Muscle of arm (tissue), 12 donors: ENCODE results near the gene CFAP221. TPM values are rescaled to one million over a fixed set of nuclear protein-coding genes. Genes with fewer than 3 reads are reported as not detected.

Experiments used
- DNase-seq: peaks from one replicate; pipeline ENCODE4 v3.0.0-alpha.2; 2013
- polyA plus RNA-seq, 12 donors: library from polyadenylated mRNA; unstranded; fragments of 120-200 nt; gene quantifications; one replicate each; pipeline ENCODE4 v1.2.1, GENCODE V29; 2013; ENCODE audit not compliant: insufficient read length in 12 of 12

The CFAP221 gene
- polyA plus RNA-seq, 12 donors = 0.32 to 1.2 (median 0.58) TPM; not detected in 2

DNA sequence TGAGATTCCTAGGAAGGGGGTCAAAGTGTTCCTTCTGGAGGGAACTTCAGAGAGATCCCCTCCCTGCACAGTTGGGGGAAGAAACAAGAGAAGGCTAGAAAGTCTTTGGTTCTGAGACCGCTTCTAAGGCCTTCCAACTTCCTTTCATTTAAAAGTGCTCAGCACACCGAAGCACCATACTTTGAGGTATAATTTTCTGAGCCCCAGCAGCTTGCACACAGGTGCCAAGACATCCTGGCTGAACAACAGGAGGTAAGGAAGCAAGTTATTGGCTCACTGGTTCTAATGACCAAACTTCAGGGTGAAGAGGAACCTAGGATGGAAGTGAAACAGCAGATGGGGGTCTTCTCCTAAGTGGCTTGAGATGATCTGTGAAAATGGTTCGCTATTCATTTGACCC is 154.0 kb downstream of the CFAP221 start:
- no peak for DNase-seq

DNA sequence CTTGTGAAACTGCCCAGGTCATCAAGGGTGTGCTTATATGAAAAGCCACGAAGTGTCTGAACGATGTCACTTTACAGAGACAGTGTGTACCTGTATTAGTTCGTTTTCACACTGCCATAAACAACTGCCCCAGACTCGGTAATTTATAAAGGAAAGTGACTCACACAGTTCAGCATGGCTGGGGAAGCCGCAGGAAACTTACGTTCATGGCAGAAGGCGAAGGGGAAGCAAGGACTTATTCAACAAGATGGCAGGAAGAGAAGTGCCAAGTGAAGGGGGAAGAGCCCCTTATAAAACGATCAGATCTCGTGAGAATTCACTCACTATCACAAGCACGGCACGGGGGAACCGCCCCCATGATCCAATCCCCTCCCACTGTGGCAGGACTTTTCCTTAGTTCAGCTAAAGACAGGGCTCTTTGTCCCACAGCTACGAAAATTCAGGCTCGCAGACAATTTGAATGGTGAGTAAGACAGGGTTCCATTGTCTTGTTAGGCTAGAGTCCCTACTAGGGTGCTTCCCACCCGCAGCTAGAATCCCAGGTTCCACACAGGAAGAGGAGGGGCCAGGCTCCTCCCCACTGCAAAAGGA is 154.9 kb downstream of the CFAP221 start:
- no peak for DNase-seq

GRCh38 chr2:119700866-119701265 is 156.6 kb downstream of the CFAP221 start:
- DNase-seq = no peak

GRCh38 chr2:119701352-119701751 is 157.1 kb downstream of the CFAP221 start:
- no peak for DNase-seq

DNA sequence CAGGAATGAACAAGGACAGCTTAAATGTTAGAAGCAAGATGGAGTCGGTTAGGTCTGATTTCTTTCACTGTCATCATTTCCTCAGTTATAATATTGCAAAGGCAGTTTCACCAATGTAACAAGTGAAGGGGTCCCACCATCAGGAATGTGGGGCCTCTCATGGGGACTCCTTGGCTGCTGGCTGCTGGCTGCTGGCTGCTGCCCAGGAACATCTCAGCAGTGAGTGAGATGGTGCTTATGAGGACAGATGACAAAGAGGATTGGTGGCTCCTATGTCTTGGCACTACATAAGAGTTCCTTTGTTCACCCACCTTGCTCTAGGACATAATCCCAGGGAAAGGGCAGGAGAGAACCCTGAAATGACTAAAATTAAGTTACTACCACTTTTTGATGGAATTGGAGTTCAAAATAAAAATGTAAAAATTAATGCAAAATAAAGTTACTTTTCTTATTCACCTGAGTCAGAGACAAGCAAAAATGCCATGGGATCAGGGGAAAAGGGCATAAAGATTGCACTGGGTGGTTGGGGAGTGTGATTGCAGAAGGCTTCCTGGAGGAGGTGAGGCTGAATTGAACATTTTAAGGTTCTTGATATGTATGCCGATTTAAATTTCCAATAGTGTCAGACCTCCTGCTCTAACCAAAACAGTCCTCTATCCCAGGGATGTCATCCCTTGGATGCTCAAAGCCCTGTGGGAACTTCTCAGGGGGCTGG is 158.1 kb downstream of the CFAP221 start:
- DNase-seq = no peak

GRCh38 chr2:119702918-119703401 is 158.7 kb downstream of the CFAP221 start:
- peak; percentile 55 for DNase-seq

GRCh38 chr2:119703526-119703925 is 159.3 kb downstream of the CFAP221 start:
- no peak for DNase-seq

DNA sequence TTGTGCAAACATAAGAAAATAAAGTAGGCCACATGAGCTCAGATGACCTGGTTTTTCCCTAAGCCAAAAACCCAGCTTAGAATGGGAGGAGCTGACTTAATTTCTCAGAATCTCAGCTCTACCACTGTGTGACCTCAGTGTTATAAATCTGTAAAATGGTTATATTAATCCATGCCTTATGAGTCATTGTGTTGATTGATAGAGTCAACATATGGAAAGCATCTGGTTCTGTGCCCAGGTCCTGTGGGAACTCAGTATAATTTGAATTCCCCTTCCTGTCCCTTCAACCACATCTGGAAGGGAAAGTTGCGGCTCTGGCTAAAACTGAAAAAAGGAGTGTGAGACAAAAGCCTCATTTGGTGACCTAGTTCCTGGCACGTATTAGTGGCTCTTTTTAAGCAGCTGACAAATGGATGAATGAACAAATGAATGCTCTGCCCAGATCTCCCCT is 160.4 kb downstream of the CFAP221 start:
- no peak for DNase-seq

- DNase-seq = no peak
Measured at GRCh38 chr2:119706221-119706620, 162.0 kb downstream of the CFAP221 start.

Other genes with a start within 250 kb of the CFAP221 start
- gene C2orf76, start 177.6 kb upstream of the CFAP221 start, polyA plus RNA-seq = 10 to 100 TPM in 5 of 12 donors, 1 to 10 TPM in 5, not detected in 2; 7.6 to 15.3 (median 10.7) TPM
- gene DBI, start 177.5 kb upstream of the CFAP221 start, polyA plus RNA-seq = 100 to 1,000 TPM in 11 of 12 donors, not detected in 1; 234 to 476 (median 313) TPM
- gene TMEM37, start 112.6 kb upstream of the CFAP221 start, polyA plus RNA-seq = 10 to 100 TPM in 4 of 12 donors, 1 to 10 TPM in 7, not detected in 1; 4.8 to 34.7 (median 9.7) TPM
- gene SCTR, start 20.0 kb upstream of the CFAP221 start, polyA plus RNA-seq = 1 to 10 TPM in 6 of 12 donors, under 1 TPM in 3, not detected in 3; 0.60 to 2.9 (median 1.5) TPM
- gene TMEM177, start 134.8 kb downstream of the CFAP221 start, polyA plus RNA-seq = 10 to 100 TPM in 1 of 12 donors, 1 to 10 TPM in 9, not detected in 2; 8.5 to 11.0 (median 9.3) TPM
- 10 to 100 TPM in 10 of 12 donors, 1 to 10 TPM in 1, not detected in 1; 7.3 to 24.4 (median 19.6) TPM for gene PTPN4, start 215.5 kb downstream of the CFAP221 start, polyA plus RNA-seq